RPMI8226 (cell line): ENCODE data around the gene PDP2.
"Not testable (repeated sequence)": the region's sequence is repeated elsewhere in the genome, so short reads cannot be mapped to it uniquely, and the experiment has no call there.

Experiments used
- DNase-seq: peaks from one replicate; pipeline ENCODE4 v3.0.0-alpha.2; 2015

The PDP2 gene

GRCh38 chr16:66886914-66887313 lies 6.6 kb downstream of the PDP2 start:
- DNase-seq = no peak

- no peak for DNase-seq
These were observed 8.6 kb downstream of the PDP2 start for GRCh38 chr16:66888647-66889615.

- DNase-seq = no peak
These were observed 9.3 kb downstream of the PDP2 start for GRCh38 chr16:66889622-66890021.

GRCh38 chr16:66890799-66891198 lies 10.5 kb downstream of the PDP2 start:
- DNase-seq = no peak

GRCh38 chr16:66891360-66891759 lies 11.0 kb downstream of the PDP2 start:
- no peak for DNase-seq

GRCh38 chr16:66891797-66892196 lies 11.5 kb downstream of the PDP2 start:
- no peak for DNase-seq

- DNase-seq = no peak
These were observed 13.7 kb downstream of the PDP2 start for GRCh38 chr16:66894055-66894454.

- DNase-seq = peak; percentile 81
These were observed 14.8 kb downstream of the PDP2 start for GRCh38 chr16:66894948-66895688.

GRCh38 chr16:66895689-66895979 lies 15.3 kb downstream of the PDP2 start:
- DNase-seq = no peak

GRCh38 chr16:66895999-66896398 lies 15.7 kb downstream of the PDP2 start:
- no peak for DNase-seq

GRCh38 chr16:66896682-66897081 lies 16.4 kb downstream of the PDP2 start:
- not testable (repeated sequence) for DNase-seq

GRCh38 chr16:66898207-66898606 lies 17.9 kb downstream of the PDP2 start:
- no peak for DNase-seq

GRCh38 chr16:66898933-66899309 lies 18.6 kb downstream of the PDP2 start:
- no peak for DNase-seq

GRCh38 chr16:66899310-66899944 lies 19.1 kb downstream of the PDP2 start:
- DNase-seq = no peak

- peak; percentile 63 for DNase-seq
These were observed 19.8 kb downstream of the PDP2 start for GRCh38 chr16:66899945-66900710.

GRCh38 chr16:66900721-66901441 lies 20.6 kb downstream of the PDP2 start:
- no peak for DNase-seq

- no peak for DNase-seq
These were observed 21.3 kb downstream of the PDP2 start for GRCh38 chr16:66901626-66902025.

GRCh38 chr16:66902648-66903543 lies 22.6 kb downstream of the PDP2 start:
- no peak for DNase-seq

- DNase-seq = no peak
These were observed 23.5 kb downstream of the PDP2 start for GRCh38 chr16:66903544-66904427.

GRCh38 chr16:66904428-66904845 lies 24.1 kb downstream of the PDP2 start:
- no peak for DNase-seq
